ENCODE measurements around the gene HAUS3.

The HAUS3 gene

GRCh38 chr4:2264481-2265041 is 22.6 kb upstream of the HAUS3 start:
- in situ Hi-C loops (cut with MboI; ENCODE audit: low sequenced_read_pairs) = no loop called here

GRCh38 chr4:2263926-2264321 is 22.0 kb upstream of the HAUS3 start:
- in situ Hi-C loops (cut with MboI; ENCODE audit: low sequenced_read_pairs) = no loop called here

GRCh38 chr4:2262944-2263250 is 21.0 kb upstream of the HAUS3 start:
- in situ Hi-C loops (cut with MboI; ENCODE audit: low sequenced_read_pairs) = no loop called here

- in situ Hi-C loops (cut with MboI; ENCODE audit: low sequenced_read_pairs) = no loop called here
These were observed 20.4 kb upstream of the HAUS3 start for GRCh38 chr4:2262145-2262943.

- in situ Hi-C loops (cut with MboI; ENCODE audit: low sequenced_read_pairs) = no loop called here
These were observed 19.9 kb upstream of the HAUS3 start, which contains the start of gene MXD4 for GRCh38 chr4:2261853-2262144. MXD4 (minus strand) TSS chr4:2262109; CDS start chr4:2261980, 129 bp downstream.

GRCh38 chr4:2261110-2261852 is 19.4 kb upstream of the HAUS3 start:
- in situ Hi-C loops (cut with MboI; ENCODE audit: low sequenced_read_pairs) = no loop called here

- in situ Hi-C loops (cut with MboI; ENCODE audit: low sequenced_read_pairs) = no loop called here
These were observed 18.6 kb upstream of the HAUS3 start for GRCh38 chr4:2260344-2261109.

GRCh38 chr4:2259541-2260343 is 17.8 kb upstream of the HAUS3 start:
- in situ Hi-C loops (cut with MboI; ENCODE audit: low sequenced_read_pairs) = no loop called here

GRCh38 chr4:2259036-2259540 is 17.2 kb upstream of the HAUS3 start:
- in situ Hi-C loops (cut with MboI; ENCODE audit: low sequenced_read_pairs) = no loop called here

GRCh38 chr4:2258091-2259035 is 16.4 kb upstream of the HAUS3 start:
- in situ Hi-C loops (cut with MboI; ENCODE audit: low sequenced_read_pairs) = no loop called here

GRCh38 chr4:2257361-2258081 is 15.6 kb upstream of the HAUS3 start:
- in situ Hi-C loops (cut with MboI; ENCODE audit: low sequenced_read_pairs) = no loop called here

- in situ Hi-C loops (cut with MboI; ENCODE audit: low sequenced_read_pairs) = no loop called here
These were observed 14.9 kb upstream of the HAUS3 start for GRCh38 chr4:2256781-2257191.

GRCh38 chr4:2256156-2256731 is 14.3 kb upstream of the HAUS3 start:
- in situ Hi-C loops (cut with MboI; ENCODE audit: low sequenced_read_pairs) = no loop called here

- in situ Hi-C loops (cut with MboI; ENCODE audit: low sequenced_read_pairs) = no loop called here
These were observed 13.7 kb upstream of the HAUS3 start for GRCh38 chr4:2255501-2256155.

GRCh38 chr4:2254665-2255500 is 13.0 kb upstream of the HAUS3 start:
- in situ Hi-C loops (cut with MboI; ENCODE audit: low sequenced_read_pairs) = no loop called here

GRCh38 chr4:2253160-2254084 is 11.5 kb upstream of the HAUS3 start:
- in situ Hi-C loops (cut with MboI; ENCODE audit: low sequenced_read_pairs) = no loop called here

Measured in hTERT RPE-1 (cell line).